Measurements from ENCODE around the gene WIZ.

The WIZ gene

DNA sequence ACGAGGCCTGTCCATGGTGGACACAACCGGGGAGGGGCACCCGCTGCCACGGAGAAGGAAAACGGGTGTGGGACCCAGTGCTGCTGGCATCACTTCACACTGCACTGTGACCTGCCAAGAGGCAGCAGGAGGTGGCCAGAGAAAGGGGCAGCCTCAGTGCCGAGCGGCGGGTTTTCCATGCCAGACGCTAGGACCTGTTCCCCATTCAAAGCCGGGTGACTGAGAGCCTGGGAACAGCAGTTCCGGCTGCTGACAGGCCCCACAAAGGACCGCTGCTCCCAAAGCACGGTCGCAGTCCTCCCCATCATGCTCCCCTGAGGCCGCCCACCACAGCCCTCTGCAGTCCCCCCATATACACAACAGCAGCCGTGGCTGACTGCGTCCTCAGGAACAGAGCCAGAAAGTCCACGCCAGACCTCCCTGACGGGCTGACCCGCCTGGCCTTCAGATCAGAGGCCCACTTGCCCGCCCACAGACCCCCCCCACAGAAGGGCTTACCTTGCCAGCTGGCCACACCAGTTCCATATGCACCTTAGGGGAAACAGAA is 75.6 kb downstream of the WIZ start:
- peaks cover 31% of the 10 kb centered on the region for H3K4me1 Mint-ChIP-seq
- H3K27ac Mint-ChIP-seq, result no peak overlapping the region
- H3K27me3 Mint-ChIP-seq, result no peaks in the 10 kb centered on the region
- H3K36me3 Mint-ChIP-seq, result peaks cover 35% of the 10 kb centered on the region
- H3K9me3 Mint-ChIP-seq, result no peaks in the 10 kb centered on the region
- no peak for ATAC-seq
- H3K4me3 Mint-ChIP-seq, result no peak overlapping the region

DNA sequence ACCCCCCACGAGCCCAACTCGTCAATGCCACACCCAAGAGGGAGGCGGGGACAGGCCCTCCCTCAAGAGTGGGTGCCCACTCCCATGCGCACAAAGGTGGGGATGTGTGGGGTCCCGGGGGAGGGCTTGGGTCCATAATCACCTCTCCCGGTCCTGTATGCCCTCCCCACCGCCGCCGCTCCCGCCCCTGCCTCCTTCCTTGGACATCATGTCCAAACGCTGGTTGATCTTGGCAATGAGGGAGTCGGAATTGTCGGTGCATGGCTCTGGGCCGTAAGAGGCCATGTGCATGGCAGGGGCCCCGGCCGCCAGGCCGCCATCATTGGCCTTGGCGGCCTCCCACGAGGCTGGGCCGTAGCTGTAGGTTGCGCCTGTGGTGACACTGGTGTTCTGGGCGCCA is 76.1 kb downstream of the WIZ start:
- Mint-ChIP-seq H3K4me3 (no peak overlapping the region), H3K27ac (no peak overlapping the region), H3K27me3 (no peaks in the 10 kb centered on the region), H3K4me1 (peaks cover 33% of the 10 kb centered on the region), H3K36me3 (peaks cover 40% of the 10 kb centered on the region), H3K9me3 (no peaks in the 10 kb centered on the region)
- no peak for ATAC-seq

DNA sequence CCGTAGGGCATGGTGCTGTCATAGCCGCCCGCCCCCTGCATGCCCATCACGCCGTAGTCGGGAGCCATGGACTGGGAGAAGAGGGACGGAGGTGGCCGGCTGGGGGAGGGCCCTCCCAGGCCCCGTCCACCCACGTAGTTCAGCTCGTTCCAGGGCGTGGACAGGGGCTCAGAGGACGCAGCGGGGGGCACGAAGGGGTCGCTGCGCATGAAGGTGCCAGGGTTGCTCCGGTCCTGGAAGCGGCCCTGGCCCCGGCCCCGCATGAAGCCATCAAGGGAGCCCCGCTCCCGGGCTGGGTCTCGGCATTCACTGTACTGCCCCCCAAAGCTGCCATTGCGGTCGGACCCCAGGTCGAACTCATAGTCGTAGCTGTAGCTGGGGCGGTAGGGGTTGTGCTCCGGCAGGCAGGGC is 76.9 kb downstream of the WIZ start:
- Mint-ChIP-seq H3K36me3 (peaks cover 48% of the 10 kb centered on the region), H3K27me3 (no peaks in the 10 kb centered on the region), H3K4me3 (no peak overlapping the region), H3K9me3 (no peaks in the 10 kb centered on the region), H3K27ac (no peak overlapping the region), H3K4me1 (peaks cover 34% of the 10 kb centered on the region)
- ATAC-seq, result no peak

DNA sequence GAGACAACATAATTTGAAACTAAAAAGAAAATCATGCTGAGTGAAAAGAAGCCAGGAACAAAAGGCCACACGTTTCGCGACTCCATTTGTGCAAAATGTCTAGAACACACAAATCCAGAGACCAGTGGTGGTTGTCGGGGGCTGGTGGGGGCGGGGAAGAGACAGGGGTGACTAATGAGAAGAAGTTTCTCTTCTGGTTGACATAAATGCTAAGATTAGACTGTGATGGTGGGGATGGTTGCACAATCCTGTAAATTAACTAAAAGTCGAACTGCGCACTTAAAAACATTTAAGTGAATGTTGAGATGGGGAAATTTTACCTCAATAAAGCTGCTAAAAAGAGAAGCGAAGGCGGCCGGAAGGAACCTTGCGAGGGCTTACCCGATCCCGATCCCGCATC is 77.3 kb downstream of the WIZ start:
- ATAC-seq, result no peak
- H3K9me3 Mint-ChIP-seq, result no peaks in the 10 kb centered on the region
- H3K4me3 Mint-ChIP-seq, result no peak overlapping the region
- H3K4me1 Mint-ChIP-seq, result peaks cover 29% of the 10 kb centered on the region
- no peak overlapping the region for H3K27ac Mint-ChIP-seq
- peaks cover 52% of the 10 kb centered on the region for H3K36me3 Mint-ChIP-seq
- no peaks in the 10 kb centered on the region for H3K27me3 Mint-ChIP-seq

DNA sequence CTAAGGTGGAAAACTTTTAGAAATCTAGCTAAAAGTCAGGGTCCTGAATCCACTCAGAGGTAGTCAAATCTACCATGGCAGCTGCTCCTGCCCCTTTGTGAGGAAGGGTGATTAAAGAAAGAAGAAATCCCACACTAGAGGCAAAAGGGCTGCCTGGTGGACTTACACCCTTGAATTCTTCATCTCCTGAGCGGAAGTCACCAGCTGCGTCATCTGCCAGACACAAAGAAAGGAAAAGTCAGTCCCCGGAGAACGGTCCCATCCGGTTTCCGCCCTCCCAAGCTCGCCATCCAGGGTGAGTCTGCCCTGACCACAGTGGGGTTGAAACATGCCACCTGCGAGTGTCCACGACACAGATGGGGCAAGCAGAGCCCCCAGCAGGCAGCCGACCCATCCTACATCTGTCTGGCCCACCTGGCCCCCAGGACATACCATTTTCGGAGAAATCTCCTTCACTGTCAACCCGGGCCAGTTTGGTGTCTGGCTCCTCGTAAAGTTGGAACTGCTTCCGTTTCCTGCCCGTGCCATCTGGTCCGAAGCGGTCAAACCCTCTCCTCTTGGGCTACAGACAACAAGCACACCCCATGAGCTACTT is 77.9 kb downstream of the WIZ start:
- H3K9me3 Mint-ChIP-seq, result no peaks in the 10 kb centered on the region
- H3K27ac Mint-ChIP-seq, result no peak overlapping the region
- H3K4me3 Mint-ChIP-seq, result no peak overlapping the region
- peaks cover 23% of the 10 kb centered on the region for H3K4me1 Mint-ChIP-seq
- peaks cover 56% of the 10 kb centered on the region for H3K36me3 Mint-ChIP-seq
- ATAC-seq, result no peak
- no peaks in the 10 kb centered on the region for H3K27me3 Mint-ChIP-seq

DNA sequence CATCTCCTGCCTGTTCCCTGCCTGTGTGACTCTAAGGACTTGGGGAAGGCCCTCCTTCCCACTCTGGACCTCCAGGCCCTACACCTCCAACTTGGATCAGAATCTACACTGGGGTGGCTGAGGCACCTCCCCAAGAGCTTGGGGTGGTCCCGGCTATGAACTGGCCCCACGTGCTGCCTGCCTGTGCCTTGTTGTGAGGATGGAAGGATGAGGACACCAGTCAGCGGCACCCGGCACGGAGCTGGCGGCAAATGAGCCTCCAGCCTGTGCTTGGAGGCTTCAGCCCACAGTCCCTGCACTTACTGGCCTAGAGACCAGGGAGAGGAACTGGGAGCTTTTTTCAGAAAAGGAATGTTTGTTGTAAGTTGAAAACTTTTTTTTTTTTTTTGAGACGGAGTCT is 78.6 kb downstream of the WIZ start:
- H3K4me1 Mint-ChIP-seq, result peaks cover 19% of the 10 kb centered on the region
- no peaks in the 10 kb centered on the region for H3K27me3 Mint-ChIP-seq
- no peak overlapping the region for H3K27ac Mint-ChIP-seq
- no peak overlapping the region for H3K4me3 Mint-ChIP-seq
- no peaks in the 10 kb centered on the region for H3K9me3 Mint-ChIP-seq
- peaks cover 56% of the 10 kb centered on the region for H3K36me3 Mint-ChIP-seq
- ATAC-seq, result no peak

Measured in stimulated activated memory B cell treated with anti-CD40 and anti-IgM and Interleukin-4, amounts not matched to agents 10 μg/mL and 1 μg/mL and 100 μg/mL, for 72 hours (primary cell).